HepG2 (cell line): ENCODE results near the gene RABGGTA. TPM values are rescaled to one million over a fixed set of nuclear protein-coding genes. Genes with fewer than 3 reads are reported as not detected.

Source experiments
- BCL6 ChIP-seq: IDR thresholded peaks from 2 replicates; pipeline ENCODE4 v1.6.1; 2016; ENCODE audit warnings: missing genetic modification reagents, missing compliant biosample characterization
- GRHL1 ChIP-seq: sonication (generic); formaldehyde crosslinking; conservative IDR thresholded peaks from 2 replicates; pipeline ENCODE4 v1.8.0; 2022; ENCODE audit warnings: missing genetic modification reagents
- KAT8 ChIP-seq: IDR thresholded peaks from 2 replicates; pipeline ENCODE4 v1.6.1; 2016; ENCODE audit warnings: missing genetic modification reagents, missing compliant biosample characterization
- MXI1 ChIP-seq: IDR thresholded peaks from 3 replicates; pipeline ENCODE4 v1.6.1; 2012; ENCODE audit warnings: low read depth, low read length, inconsistent platforms, borderline replicate concordance
- NR3C1 ChIP-seq: sonication (generic); formaldehyde crosslinking; IDR thresholded peaks from 2 replicates; pipeline ENCODE4 v1.4.0; 2020; ENCODE audit warnings: missing genetic modification reagents
- SMARCE1 ChIP-seq: fragments of 450-650 bp; IDR thresholded peaks from 2 replicates; pipeline ENCODE4 v1.6.1; 2017; ENCODE audit warnings: borderline replicate concordance
- ZFP62 ChIP-seq: sonication (generic); formaldehyde crosslinking; IDR thresholded peaks from 2 replicates; pipeline ENCODE4 v1.4.0; 2020; ENCODE audit warnings: missing genetic modification reagents
- ZMAT5 ChIP-seq: sonication (generic); formaldehyde crosslinking; IDR thresholded peaks from 2 replicates; pipeline ENCODE4 v1.5.0; 2020; ENCODE audit warnings: mild to moderate bottlenecking, low read depth, missing genetic modification reagents, borderline replicate concordance
- ZMYM2 ChIP-seq: sonication (generic); formaldehyde crosslinking; IDR thresholded peaks from 2 replicates; pipeline ENCODE4 v1.8.0; 2022; ENCODE audit warnings: mild to moderate bottlenecking, missing genetic modification reagents
- ZNF646 ChIP-seq: sonication (generic); formaldehyde crosslinking; IDR thresholded peaks from 2 replicates; pipeline ENCODE4 v1.9.0; 2021; ENCODE audit warnings: mild to moderate bottlenecking, missing genetic modification reagents
- ZNF674 ChIP-seq: sonication (generic); formaldehyde crosslinking; IDR thresholded peaks from 2 replicates; pipeline ENCODE4 v1.5.0; 2020; ENCODE audit warnings: low read depth, mild to moderate bottlenecking, missing genetic modification reagents
- ZNF850 ChIP-seq: sonication (generic); formaldehyde crosslinking; conservative IDR thresholded peaks from 2 replicates; pipeline ENCODE4 v1.9.0; 2021; ENCODE audit warnings: mild to moderate bottlenecking, missing genetic modification reagents
- polyA plus RNA-seq, 8 experiments: library from polyadenylated mRNA; depleted of rRNA in 3 of 8; stranded (reverse) in 7 of 8; unstranded in 1 of 8; fragments of >200 nt; fragmentation: Illumina TruSeq in 4 of 8; extraction: Trizol in 4 of 8; gene quantifications; 2 replicates each; pipeline versions ENCODE4 v1.2.1 to v1.2.3, GENCODE V29; 2011 to 2016; ENCODE audit warnings: low read depth in 4 of 8, missing spikeins in 1 of 8, mixed read lengths in 1 of 8; ENCODE audit not compliant: insufficient read depth in 1 of 8
- total RNA-seq, 5 experiments: library from RNA; depleted of rRNA; stranded (reverse); fragments of >200 nt; fragmentation: Illumina TruSeq; extraction: Trizol; gene quantifications; 2 replicates each; pipeline ENCODE4 v1.2.3, GENCODE V29; 2016; ENCODE audit warnings: low read depth in 1 of 5

Gene RABGGTA
- total and polyA plus RNA-seq, 2 of the 13 experiments (the other 11 are each of a cell fraction or from before 2014, with no cell fraction given): 57.9 to 90.8 TPM

GRCh38 chr14:24232645-24233537, 38.5 kb downstream of the RABGGTA start, which contains the start of gene GMPR2 (continued):
- TF ChIP-seq ZNF646: no peak
- no peak for TF ChIP-seq ZMAT5 (CRISPR knock-in tag)
- peak; percentile 27; the same call in 2 of the 3 replicates for TF ChIP-seq MXI1
- no peak for TF ChIP-seq NR3C1 (CRISPR knock-in tag)
- 0 out of 2 replicates have a peak, but pooled peaks have one; percentile 22 for TF ChIP-seq BCL6
- no peak; the same call in 1 of the 2 replicates for TF ChIP-seq ZFP62 (CRISPR knock-in tag)
- no peak for TF ChIP-seq ZMYM2 (CRISPR knock-in tag)
- TF ChIP-seq ZNF674: no peak
- no peak for TF ChIP-seq GRHL1 (CRISPR knock-in tag)
- TF ChIP-seq SMARCE1: no peak
- peak; percentile 94 for TF ChIP-seq KAT8 (CRISPR knock-in tag)
- TF ChIP-seq ZNF850 (CRISPR knock-in tag): 0 out of 2 replicates have a peak, but pooled peaks have one; percentile 84
